GM18526 (cell line): ENCODE results near the gene KIF26B.

Experiments
- POLR2A ChIP-seq: IDR thresholded peaks from 3 replicates; pipeline ENCODE4 v1.6.1; 2011; ENCODE audit not compliant: insufficient read length; ENCODE audit errors: extremely low read depth

Gene KIF26B

GRCh38 chr1:245348626-245349025, 193.8 kb downstream of the KIF26B start:
- TF ChIP-seq POLR2A, result no peak

GRCh38 chr1:245353411-245353810, 198.6 kb downstream of the KIF26B start:
- no peak for TF ChIP-seq POLR2A

- TF ChIP-seq POLR2A, result no peak
Measured at GRCh38 chr1:245353915-245354775, 199.4 kb downstream of the KIF26B start.

- TF ChIP-seq POLR2A, result no peak
Measured at GRCh38 chr1:245356891-245357585, 202.3 kb downstream of the KIF26B start.

- TF ChIP-seq POLR2A, result no peak
Measured at GRCh38 chr1:245361065-245361464, 206.3 kb downstream of the KIF26B start.

GRCh38 chr1:245361951-245362350, 207.2 kb downstream of the KIF26B start:
- no peak for TF ChIP-seq POLR2A

- TF ChIP-seq POLR2A, result no peak
Measured at GRCh38 chr1:245363461-245364200, 208.8 kb downstream of the KIF26B start.

GRCh38 chr1:245365095-245366020, 210.6 kb downstream of the KIF26B start:
- TF ChIP-seq POLR2A, result no peak

- TF ChIP-seq POLR2A, result no peak
Measured at GRCh38 chr1:245366886-245367285, 212.1 kb downstream of the KIF26B start.

GRCh38 chr1:245370175-245370825, 215.5 kb downstream of the KIF26B start:
- TF ChIP-seq POLR2A, result no peak

- no peak for TF ChIP-seq POLR2A
Measured at GRCh38 chr1:245370905-245371581, 216.3 kb downstream of the KIF26B start.

- TF ChIP-seq POLR2A, result no peak
Measured at GRCh38 chr1:245373131-245373530, 218.3 kb downstream of the KIF26B start.

- no peak for TF ChIP-seq POLR2A
Measured at GRCh38 chr1:245375789-245376460, 221.1 kb downstream of the KIF26B start.
